KG1 (cell line): ENCODE data around the gene GPR32.
"Not testable (repeated sequence)": the region's sequence is repeated elsewhere in the genome, so short reads cannot be mapped to it uniquely, and the experiment has no call there.

Experiments
- DNase-seq: peaks from one replicate; lab custom pipeline; 2025; lab: John Stamatoyannopoulos, UW

The GPR32 gene

GRCh38 chr19:50803633-50804419 is 33.6 kb downstream of the GPR32 start:
- DNase-seq = peak; percentile 23

- DNase-seq = peak; percentile 98
Observed at GRCh38 chr19:50804420-50805272, 34.4 kb downstream of the GPR32 start.

GRCh38 chr19:50808856-50809255 is 38.6 kb downstream of the GPR32 start:
- DNase-seq = no peak

GRCh38 chr19:50811622-50812238 is 41.5 kb downstream of the GPR32 start:
- DNase-seq = not testable (repeated sequence)

- DNase-seq = no peak
Observed at GRCh38 chr19:50812474-50812873, 42.2 kb downstream of the GPR32 start.

- no peak for DNase-seq
Observed at GRCh38 chr19:50814883-50815282, 44.6 kb downstream of the GPR32 start.

- no peak for DNase-seq
Observed at GRCh38 chr19:50815439-50815838, 45.2 kb downstream of the GPR32 start.

GRCh38 chr19:50817941-50818858 is 47.9 kb downstream of the GPR32 start:
- DNase-seq = no peak

GRCh38 chr19:50818859-50819472 is 48.7 kb downstream of the GPR32 start:
- no peak for DNase-seq

GRCh38 chr19:50819636-50820035 is 49.4 kb downstream of the GPR32 start:
- no peak for DNase-seq

- DNase-seq = no peak
Observed at GRCh38 chr19:50820086-50820485, 49.8 kb downstream of the GPR32 start.

- no peak for DNase-seq
Observed at GRCh38 chr19:50820549-50821247, 50.4 kb downstream of the GPR32 start.

GRCh38 chr19:50821248-50821612 is 51.0 kb downstream of the GPR32 start:
- DNase-seq = no peak
